ENCODE measurements around the gene CDC14B.
A peak's percentile ranks its signal among the peaks of the same experiment; 100 is the strongest.
"Not testable (repeated sequence)": the region's sequence is repeated elsewhere in the genome, so short reads cannot be mapped to it uniquely, and the experiment has no call there.

CDC14B gene

GRCh38 chr9:96609732-96610131 lies 9.9 kb downstream of the CDC14B start:
- Histone ChIP-seq H3K4me1 (ENCODE audit: control insufficient read depth, insufficient read depth, low read length) (peaks cover 62% of the 10 kb centered on the region), H3K9ac (ENCODE audit: low read length) (no peak overlapping the region), H3K36me3 (ENCODE audit: control insufficient read depth, insufficient read depth, low read length, severe bottlenecking) (no peaks in the 10 kb centered on the region), H3K9me3 (ENCODE audit: control insufficient read depth, low read length) (no peaks in the 10 kb centered on the region), H3K4me3 (ENCODE audit: low read length) (no peak overlapping the region), H3K27me3 (replicated peaks; ENCODE audit: control insufficient read depth, insufficient read depth, low read length) (no peaks in the 10 kb centered on the region)
- no peak for DNase-seq (ENCODE audit: low read depth)

- Histone ChIP-seq H3K36me3 (ENCODE audit: control insufficient read depth, insufficient read depth, low read length, severe bottlenecking) (no peaks in the 10 kb centered on the region), H3K4me3 (ENCODE audit: low read length) (no peak overlapping the region), H3K27me3 (replicated peaks; ENCODE audit: control insufficient read depth, insufficient read depth, low read length) (no peaks in the 10 kb centered on the region), H3K9ac (ENCODE audit: low read length) (no peak overlapping the region), H3K4me1 (ENCODE audit: control insufficient read depth, insufficient read depth, low read length) (peaks cover 53% of the 10 kb centered on the region), H3K9me3 (ENCODE audit: control insufficient read depth, low read length) (no peaks in the 10 kb centered on the region)
- DNase-seq (ENCODE audit: low read depth), result no peak
Observed at GRCh38 chr9:96607971-96608370, 11.7 kb downstream of the CDC14B start.

- Histone ChIP-seq H3K36me3 (ENCODE audit: control insufficient read depth, insufficient read depth, low read length, severe bottlenecking) (no peaks in the 10 kb centered on the region), H3K4me3 (ENCODE audit: low read length) (no peak overlapping the region), H3K9me3 (ENCODE audit: control insufficient read depth, low read length) (no peaks in the 10 kb centered on the region), H3K9ac (ENCODE audit: low read length) (no peak overlapping the region), H3K27me3 (replicated peaks; ENCODE audit: control insufficient read depth, insufficient read depth, low read length) (no peaks in the 10 kb centered on the region), H3K4me1 (ENCODE audit: control insufficient read depth, insufficient read depth, low read length) (peaks cover 40% of the 10 kb centered on the region)
- no peak for DNase-seq (ENCODE audit: low read depth)
Observed at GRCh38 chr9:96605328-96605727, 14.3 kb downstream of the CDC14B start.

GRCh38 chr9:96604004-96604319 lies 15.7 kb downstream of the CDC14B start:
- peaks cover 37% of the 10 kb centered on the region for H3K4me1 ChIP-seq (ENCODE audit: control insufficient read depth, insufficient read depth, low read length)
- peak overlapping the region; percentile 48 for H3K9ac ChIP-seq (ENCODE audit: low read length)
- H3K4me3 ChIP-seq (ENCODE audit: low read length), result peak overlapping the region; percentile 67
- H3K36me3 ChIP-seq (ENCODE audit: control insufficient read depth, insufficient read depth, low read length, severe bottlenecking), result no peaks in the 10 kb centered on the region
- no peaks in the 10 kb centered on the region for H3K9me3 ChIP-seq (ENCODE audit: control insufficient read depth, low read length)
- H3K27me3 ChIP-seq (replicated peaks; ENCODE audit: control insufficient read depth, insufficient read depth, low read length), result no peaks in the 10 kb centered on the region
- no peak for DNase-seq (ENCODE audit: low read depth)

GRCh38 chr9:96603305-96604003 lies 16.2 kb downstream of the CDC14B start:
- no peaks in the 10 kb centered on the region for H3K36me3 ChIP-seq (ENCODE audit: control insufficient read depth, insufficient read depth, low read length, severe bottlenecking)
- H3K9me3 ChIP-seq (ENCODE audit: control insufficient read depth, low read length), result no peaks in the 10 kb centered on the region
- peak overlapping the region; percentile 48 for H3K9ac ChIP-seq (ENCODE audit: low read length)
- H3K4me1 ChIP-seq (ENCODE audit: control insufficient read depth, insufficient read depth, low read length), result peaks cover 41% of the 10 kb centered on the region
- no peaks in the 10 kb centered on the region for H3K27me3 ChIP-seq (replicated peaks; ENCODE audit: control insufficient read depth, insufficient read depth, low read length)
- DNase-seq (ENCODE audit: low read depth), result no peak
- H3K4me3 ChIP-seq (ENCODE audit: low read length), result peak overlapping the region; percentile 67

- Histone ChIP-seq H3K4me3 (ENCODE audit: low read length) (no peak overlapping the region), H3K36me3 (ENCODE audit: control insufficient read depth, insufficient read depth, low read length, severe bottlenecking) (no peaks in the 10 kb centered on the region), H3K4me1 (ENCODE audit: control insufficient read depth, insufficient read depth, low read length) (peaks cover 28% of the 10 kb centered on the region), H3K9me3 (ENCODE audit: control insufficient read depth, low read length) (no peaks in the 10 kb centered on the region), H3K9ac (ENCODE audit: low read length) (no peak overlapping the region), H3K27me3 (replicated peaks; ENCODE audit: control insufficient read depth, insufficient read depth, low read length) (no peaks in the 10 kb centered on the region)
- peak; percentile 71 for DNase-seq (ENCODE audit: low read depth)
Observed at GRCh38 chr9:96599298-96599697, 20.3 kb downstream of the CDC14B start.

GRCh38 chr9:96596601-96597111 lies 23.0 kb downstream of the CDC14B start:
- Histone ChIP-seq H3K27me3 (replicated peaks; ENCODE audit: control insufficient read depth, insufficient read depth, low read length) (no peaks in the 10 kb centered on the region), H3K36me3 (ENCODE audit: control insufficient read depth, insufficient read depth, low read length, severe bottlenecking) (no peaks in the 10 kb centered on the region), H3K9ac (ENCODE audit: low read length) (no peak overlapping the region), H3K9me3 (ENCODE audit: control insufficient read depth, low read length) (no peaks in the 10 kb centered on the region), H3K4me1 (ENCODE audit: control insufficient read depth, insufficient read depth, low read length) (peaks cover 8% of the 10 kb centered on the region), H3K4me3 (ENCODE audit: low read length) (no peak overlapping the region)
- no peak for DNase-seq (ENCODE audit: low read depth)

- DNase-seq (ENCODE audit: low read depth), result no peak
- H3K4me3 ChIP-seq (ENCODE audit: low read length), result no peak overlapping the region
- H3K36me3 ChIP-seq (ENCODE audit: control insufficient read depth, insufficient read depth, low read length, severe bottlenecking), result no peaks in the 10 kb centered on the region
- no peaks in the 10 kb centered on the region for H3K9me3 ChIP-seq (ENCODE audit: control insufficient read depth, low read length)
- H3K9ac ChIP-seq (ENCODE audit: low read length), result no peak overlapping the region
- H3K27me3 ChIP-seq (replicated peaks; ENCODE audit: control insufficient read depth, insufficient read depth, low read length), result no peaks in the 10 kb centered on the region
- H3K4me1 ChIP-seq (ENCODE audit: control insufficient read depth, insufficient read depth, low read length), result peaks cover 5% of the 10 kb centered on the region
Observed at GRCh38 chr9:96587338-96588315, 32.0 kb downstream of the CDC14B start.

GRCh38 chr9:96585426-96585825 lies 34.2 kb downstream of the CDC14B start:
- H3K36me3 ChIP-seq (ENCODE audit: control insufficient read depth, insufficient read depth, low read length, severe bottlenecking), result no peaks in the 10 kb centered on the region
- no peaks in the 10 kb centered on the region for H3K27me3 ChIP-seq (replicated peaks; ENCODE audit: control insufficient read depth, insufficient read depth, low read length)
- H3K9me3 ChIP-seq (ENCODE audit: control insufficient read depth, low read length), result no peaks in the 10 kb centered on the region
- H3K4me1 ChIP-seq (ENCODE audit: control insufficient read depth, insufficient read depth, low read length), result peaks cover 5% of the 10 kb centered on the region
- H3K4me3 ChIP-seq (ENCODE audit: low read length), result no peak overlapping the region
- no peak for DNase-seq (ENCODE audit: low read depth)
- H3K9ac ChIP-seq (ENCODE audit: low read length), result no peak overlapping the region

GRCh38 chr9:96582199-96582598 lies 37.4 kb downstream of the CDC14B start:
- not testable (repeated sequence) for H3K27me3 ChIP-seq (replicated peaks; ENCODE audit: control insufficient read depth, insufficient read depth, low read length); DNase-seq (ENCODE audit: low read depth); H3K36me3 ChIP-seq (ENCODE audit: control insufficient read depth, insufficient read depth, low read length, severe bottlenecking); H3K4me1 ChIP-seq (ENCODE audit: control insufficient read depth, insufficient read depth, low read length); H3K9ac ChIP-seq (ENCODE audit: low read length); H3K4me3 ChIP-seq (ENCODE audit: low read length); H3K9me3 ChIP-seq (ENCODE audit: control insufficient read depth, low read length)

GRCh38 chr9:96581786-96582185 lies 37.9 kb downstream of the CDC14B start:
- Histone ChIP-seq H3K9me3 (ENCODE audit: control insufficient read depth, low read length) (no peaks in the 10 kb centered on the region), H3K27me3 (replicated peaks; ENCODE audit: control insufficient read depth, insufficient read depth, low read length) (no peaks in the 10 kb centered on the region), H3K4me3 (ENCODE audit: low read length) (no peak overlapping the region), H3K36me3 (ENCODE audit: control insufficient read depth, insufficient read depth, low read length, severe bottlenecking) (no peaks in the 10 kb centered on the region), H3K9ac (ENCODE audit: low read length) (no peak overlapping the region), H3K4me1 (ENCODE audit: control insufficient read depth, insufficient read depth, low read length) (peaks cover 5% of the 10 kb centered on the region)
- DNase-seq (ENCODE audit: low read depth), result no peak

Measured in adipocyte (in vitro differentiated cells).